GM18498 (cell line): ENCODE results near the gene SPTAN1.
"Not testable (repeated sequence)": the region's sequence is repeated elsewhere in the genome, so short reads cannot be mapped to it uniquely, and the experiment has no call there.

Experiments used
- ATAC-seq: cut with Tn5 transposase; IDR thresholded peaks from one replicate; pipeline ENCODE4 v1.9.1; 2021; ENCODE audit warnings: mild to moderate bottlenecking, moderate library complexity; ENCODE audit not compliant: unreplicated experiment

SPTAN1 gene

GRCh38 chr9:128656416-128657343, 104.3 kb downstream of the SPTAN1 start, which contains the start of gene DYNC2I2:
Gene DYNC2I2 (minus strand): TSS chr9:128656847. CDS start chr9:128656726, 121 bp downstream.
- ATAC-seq = peak; percentile 74

- ATAC-seq = no peak
Measured at GRCh38 chr9:128657344-128657704, 104.9 kb downstream of the SPTAN1 start.

- ATAC-seq = no peak
Measured at GRCh38 chr9:128657796-128658195, 105.4 kb downstream of the SPTAN1 start.

- ATAC-seq = not testable (repeated sequence)
Measured at GRCh38 chr9:128666481-128666941, 114.1 kb downstream of the SPTAN1 start.

GRCh38 chr9:128669786-128670185, 117.4 kb downstream of the SPTAN1 start:
- no peak for ATAC-seq

- no peak for ATAC-seq
Measured at GRCh38 chr9:128675382-128675781, 123.0 kb downstream of the SPTAN1 start.

GRCh38 chr9:128677794-128678193, 125.4 kb downstream of the SPTAN1 start:
- ATAC-seq = no peak
